ENCODE data around the gene CDH13.

CDH13 gene

DNA sequence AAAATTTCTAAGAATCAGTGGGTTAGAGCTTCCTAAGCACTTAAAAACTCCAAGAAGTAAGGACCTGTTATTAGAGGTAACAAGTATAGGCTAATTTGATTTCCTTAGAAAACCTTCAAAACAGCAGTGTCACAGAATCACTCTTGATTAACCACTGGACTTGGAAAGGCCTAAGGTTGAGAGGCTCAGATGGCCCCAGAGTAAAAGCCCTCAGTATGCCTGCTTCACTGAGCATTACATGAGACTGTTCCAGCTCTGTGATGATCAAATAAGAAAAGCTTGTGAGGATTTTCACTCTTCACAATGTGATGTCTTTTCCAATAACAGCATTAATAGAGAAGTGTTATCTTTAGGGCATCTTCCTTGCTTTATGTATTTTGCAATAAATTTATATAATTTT is 671.8 kb downstream of the CDH13 start:
- no peak for DNase-seq (ENCODE audit: low read depth, low spot score)

GRCh38 chr16:83300326-83300725 is 673.6 kb downstream of the CDH13 start:
- no peak for DNase-seq (ENCODE audit: low read depth, low spot score)

- no peak for DNase-seq (ENCODE audit: low read depth, low spot score)
Observed at GRCh38 chr16:83301971-83302370, 675.2 kb downstream of the CDH13 start.

DNA sequence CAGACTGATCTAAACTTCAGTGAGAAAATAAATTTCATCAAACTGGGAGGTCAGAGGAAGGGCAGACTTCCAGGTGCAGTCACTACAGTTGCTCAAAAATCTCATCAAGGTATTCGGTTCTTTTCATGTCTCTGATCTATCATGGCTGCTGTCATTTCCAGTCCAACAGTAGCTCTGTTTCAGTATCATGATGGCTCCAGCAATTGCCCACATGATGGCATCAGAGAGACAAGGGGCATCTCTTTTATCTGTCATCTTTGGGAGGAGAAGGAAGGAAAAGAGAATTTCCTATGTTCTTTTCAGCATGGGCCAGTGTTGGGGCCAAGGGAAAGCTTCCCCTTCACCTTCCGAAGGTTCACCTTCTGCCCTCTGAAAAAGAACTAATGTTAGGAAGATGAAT is 676.1 kb downstream of the CDH13 start:
- DNase-seq (ENCODE audit: low read depth, low spot score), result no peak

- no peak for DNase-seq (ENCODE audit: low read depth, low spot score)
Observed at GRCh38 chr16:83305092-83305491, 678.3 kb downstream of the CDH13 start.

- DNase-seq (ENCODE audit: low read depth, low spot score), result no peak
Observed at GRCh38 chr16:83306961-83307593, 680.3 kb downstream of the CDH13 start.

- DNase-seq (ENCODE audit: low read depth, low spot score), result no peak
Observed at GRCh38 chr16:83307594-83307992, 680.8 kb downstream of the CDH13 start.

DNA sequence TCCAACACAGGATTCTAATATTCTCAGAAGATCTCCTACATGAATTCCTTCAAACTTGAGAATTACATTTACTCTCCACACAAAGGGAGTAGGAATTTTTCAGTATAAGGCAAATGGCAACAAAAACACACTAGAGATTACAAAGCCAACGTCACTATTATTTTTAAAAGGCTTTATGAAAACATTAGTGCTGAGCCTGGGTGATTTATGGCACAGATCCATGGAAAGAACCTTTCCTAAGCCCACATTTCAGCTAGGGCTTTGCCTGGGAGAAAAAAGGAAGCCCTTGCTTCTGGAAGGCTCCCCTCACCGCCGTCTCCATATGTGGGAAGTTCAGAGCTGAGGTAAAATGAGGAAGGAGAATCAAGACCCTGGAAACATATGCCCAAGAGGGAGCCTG is 681.6 kb downstream of the CDH13 start:
- DNase-seq (ENCODE audit: low read depth, low spot score), result no peak

GRCh38 chr16:83310816-83311215 is 684.0 kb downstream of the CDH13 start:
- no peak for DNase-seq (ENCODE audit: low read depth, low spot score)

DNA sequence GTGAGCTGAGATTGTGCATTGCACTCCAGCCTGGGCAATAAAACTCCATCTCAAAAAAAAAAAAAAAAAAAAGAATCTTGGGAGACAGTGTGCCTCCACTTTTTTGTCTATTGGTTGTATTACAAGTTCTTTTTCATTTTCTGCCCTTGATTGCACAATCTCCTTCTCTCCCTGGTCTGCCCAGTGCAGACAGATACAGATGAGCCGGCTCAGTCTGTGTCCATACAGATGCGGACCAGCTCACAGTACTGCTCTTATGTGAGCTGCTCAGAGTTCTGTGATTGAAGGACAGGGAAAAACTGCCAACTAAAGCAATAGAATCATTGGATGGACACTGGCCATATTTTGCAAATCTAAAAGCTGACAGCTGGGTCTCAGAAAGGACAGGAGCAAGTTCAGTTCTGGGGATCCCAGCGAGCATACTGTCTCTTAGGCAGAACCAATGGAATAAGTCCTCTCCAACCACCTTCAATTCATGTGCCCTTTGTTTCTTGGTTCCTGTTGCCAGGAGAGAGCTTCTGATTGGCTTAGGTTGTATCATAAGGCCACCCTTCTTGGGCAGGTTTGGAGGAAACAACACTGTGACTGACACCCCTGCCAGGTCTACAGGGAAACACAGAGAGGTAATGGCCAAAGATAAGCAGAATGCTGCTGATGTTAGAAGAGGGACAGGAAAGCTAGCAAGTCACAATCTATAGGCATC is 685.4 kb downstream of the CDH13 start:
- DNase-seq (ENCODE audit: low read depth, low spot score), result no peak

GRCh38 chr16:83312718-83313245 is 686.0 kb downstream of the CDH13 start:
- DNase-seq (ENCODE audit: low read depth, low spot score), result no peak

GRCh38 chr16:83315271-83315670 is 688.5 kb downstream of the CDH13 start:
- DNase-seq (ENCODE audit: low read depth, low spot score), result no peak

DNA sequence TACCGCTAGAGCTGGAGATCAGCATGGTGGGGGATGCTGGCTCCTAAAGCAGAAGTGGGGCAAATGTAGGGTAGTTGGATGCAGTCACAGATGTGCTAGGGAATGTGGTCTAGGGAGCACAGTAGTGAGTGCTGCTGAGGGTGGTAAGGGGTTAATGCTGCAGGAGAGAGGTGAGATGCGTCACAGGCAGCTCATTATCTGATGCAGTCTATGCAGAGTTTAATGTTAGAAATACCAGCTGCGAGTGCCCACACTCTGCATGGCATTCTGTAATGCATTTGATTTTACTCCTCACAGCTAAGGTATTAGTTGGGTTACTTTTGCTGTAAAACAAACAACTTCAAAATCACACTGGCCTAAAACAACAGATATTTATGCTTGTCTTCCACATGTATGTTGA is 689.7 kb downstream of the CDH13 start:
- no peak for DNase-seq (ENCODE audit: low read depth, low spot score)

DNA sequence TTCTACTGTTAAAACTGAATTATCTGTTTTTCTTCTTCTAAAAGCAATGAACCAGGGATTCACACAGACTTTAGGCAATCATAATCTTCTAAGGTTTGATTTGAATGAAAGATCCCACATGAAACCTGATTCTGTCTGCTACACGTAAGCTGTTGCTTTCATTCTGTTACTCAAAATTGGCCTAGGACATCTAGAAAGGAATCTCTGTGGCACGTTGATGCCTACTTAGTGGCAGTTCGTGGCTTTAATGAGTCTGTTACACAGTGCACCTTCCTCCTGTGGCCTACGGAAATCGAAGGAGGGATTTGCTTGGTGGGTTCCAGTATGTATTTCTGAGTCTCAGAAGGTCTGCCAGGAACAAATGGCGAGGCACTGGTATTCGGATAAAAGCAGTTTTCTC is 691.6 kb downstream of the CDH13 start:
- DNase-seq (ENCODE audit: low read depth, low spot score), result no peak

GRCh38 chr16:83328936-83329335 is 702.2 kb downstream of the CDH13 start:
- DNase-seq (ENCODE audit: low read depth, low spot score), result no peak

- no peak for DNase-seq (ENCODE audit: low read depth, low spot score)
Observed at GRCh38 chr16:83329441-83329840, 702.7 kb downstream of the CDH13 start.

DNA sequence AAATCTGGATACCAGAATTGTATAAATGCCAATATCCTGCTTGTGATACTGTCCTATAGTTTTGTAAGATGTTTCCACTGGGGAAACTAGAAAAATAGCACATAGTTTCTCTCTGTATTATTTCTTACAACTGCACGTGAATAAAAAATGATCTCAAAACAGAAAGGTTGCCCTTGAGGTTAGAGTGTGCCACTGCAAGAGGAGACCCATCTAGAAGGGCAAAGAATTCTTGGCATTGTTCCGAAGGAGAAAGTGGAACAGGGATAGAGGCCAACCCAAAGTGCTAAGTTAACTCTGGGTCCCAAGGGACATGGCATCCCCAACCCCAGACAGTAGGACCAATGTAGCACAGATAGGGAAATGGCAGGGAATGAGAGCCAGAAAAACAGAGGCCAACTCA is 703.5 kb downstream of the CDH13 start:
- DNase-seq (ENCODE audit: low read depth, low spot score), result no peak

DNA sequence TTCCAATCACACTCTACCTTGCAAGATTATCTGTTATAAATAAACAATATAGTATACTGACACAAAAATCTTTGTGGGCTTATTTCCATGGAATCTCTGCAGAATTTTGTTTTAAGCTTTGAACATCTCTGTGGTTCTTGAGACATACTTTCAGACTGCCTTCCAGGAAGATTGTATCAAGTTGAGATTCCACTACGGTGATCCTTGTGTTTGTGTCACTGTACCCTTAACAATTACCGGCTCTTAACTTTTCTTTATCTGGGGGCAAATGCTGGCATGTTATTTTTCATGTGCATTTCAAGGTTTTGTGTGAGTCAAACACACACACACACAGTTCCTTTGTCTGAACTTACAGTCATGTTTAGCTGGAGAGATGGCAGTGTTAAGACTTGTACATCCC is 708.3 kb downstream of the CDH13 start:
- DNase-seq (ENCODE audit: low read depth, low spot score), result no peak

- no peak for DNase-seq (ENCODE audit: low read depth, low spot score)
Observed at GRCh38 chr16:83336603-83337002, 709.8 kb downstream of the CDH13 start.

DNA sequence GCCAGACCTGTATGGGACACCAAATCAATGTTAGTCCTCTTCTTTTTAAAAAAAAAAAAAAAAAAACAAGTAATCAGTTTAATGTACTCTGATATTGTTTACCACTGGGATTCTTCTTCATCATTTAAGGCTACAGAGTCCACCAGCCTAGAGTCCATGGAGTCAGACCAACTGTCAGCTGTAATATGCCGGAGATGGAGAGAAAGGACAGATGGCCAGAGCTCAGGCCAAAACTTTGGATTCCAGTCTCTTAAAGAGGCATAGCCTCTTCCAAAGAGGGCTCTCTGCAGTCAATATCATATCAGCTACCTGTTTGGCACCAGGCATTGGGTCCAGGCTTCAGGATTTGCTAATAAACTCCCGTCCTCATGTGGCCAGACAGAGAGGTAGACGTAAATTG is 711.4 kb downstream of the CDH13 start:
- no peak for DNase-seq (ENCODE audit: low read depth, low spot score)

- no peak for DNase-seq (ENCODE audit: low read depth, low spot score)
Observed at GRCh38 chr16:83338941-83339340, 712.2 kb downstream of the CDH13 start.

DNA sequence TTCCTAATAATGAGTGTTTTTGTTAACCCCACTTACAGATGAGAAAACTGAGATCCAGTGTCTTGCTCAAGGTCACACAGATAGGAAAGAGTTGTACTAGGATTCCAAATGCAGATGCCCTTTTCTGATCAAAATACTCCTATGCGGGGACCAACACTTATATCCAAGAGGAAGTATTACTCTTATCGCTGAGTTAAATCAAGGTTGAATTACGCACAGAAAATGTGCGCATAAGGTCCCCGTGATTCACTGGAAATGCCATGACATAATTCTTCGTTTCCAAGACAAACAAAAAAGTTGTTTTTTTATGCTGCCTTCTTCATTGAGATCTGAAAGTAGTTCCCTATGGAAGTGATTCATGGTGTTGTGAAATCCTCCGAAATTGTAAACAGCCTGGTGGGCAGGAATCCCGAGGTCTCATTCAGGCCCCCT is 717.2 kb downstream of the CDH13 start:
- DNase-seq (ENCODE audit: low read depth, low spot score), result no peak
